ENCODE data around the gene COL1A1.

COL1A1 gene

DNA sequence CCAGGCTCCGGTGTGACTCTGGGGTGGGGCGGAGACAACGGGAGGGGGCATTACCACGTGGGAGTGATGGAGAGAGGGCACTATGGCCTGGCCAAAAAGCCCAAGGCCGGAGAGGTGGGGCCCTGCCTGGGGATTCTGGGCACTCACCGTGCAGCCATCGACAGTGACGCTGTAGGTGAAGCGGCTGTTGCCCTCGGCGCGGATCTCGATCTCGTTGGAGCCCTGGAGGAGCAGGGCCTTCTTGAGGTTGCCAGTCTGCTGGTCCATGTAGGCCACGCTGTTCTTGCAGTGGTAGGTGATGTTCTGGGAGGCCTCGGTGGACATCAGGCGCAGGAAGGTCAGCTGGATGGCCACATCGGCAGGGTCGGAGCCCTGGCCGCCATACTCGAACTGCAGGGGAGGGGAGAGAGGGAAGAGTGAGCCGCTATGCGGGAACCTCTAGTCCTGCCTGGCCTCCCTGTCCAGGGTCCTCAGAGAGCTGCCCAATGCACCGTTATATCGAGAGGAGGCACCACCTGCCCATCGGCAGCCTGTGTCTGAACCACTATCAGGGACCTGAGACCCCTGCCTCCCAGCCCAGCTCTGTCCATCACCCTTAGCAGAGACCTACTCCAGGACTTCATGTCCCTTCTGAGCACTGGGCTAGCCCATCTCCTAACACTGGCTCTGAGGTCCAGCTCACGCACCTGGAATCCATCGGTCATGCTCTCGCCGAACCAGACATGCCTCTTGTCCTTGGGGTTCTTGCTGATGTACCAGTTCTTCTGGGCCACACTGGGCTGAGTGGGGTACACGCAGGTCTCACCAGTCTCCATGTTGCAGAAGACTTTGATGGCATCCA, 15.6 kb downstream of the COL1A1 start:
- DNase-seq = no peak

DNA sequence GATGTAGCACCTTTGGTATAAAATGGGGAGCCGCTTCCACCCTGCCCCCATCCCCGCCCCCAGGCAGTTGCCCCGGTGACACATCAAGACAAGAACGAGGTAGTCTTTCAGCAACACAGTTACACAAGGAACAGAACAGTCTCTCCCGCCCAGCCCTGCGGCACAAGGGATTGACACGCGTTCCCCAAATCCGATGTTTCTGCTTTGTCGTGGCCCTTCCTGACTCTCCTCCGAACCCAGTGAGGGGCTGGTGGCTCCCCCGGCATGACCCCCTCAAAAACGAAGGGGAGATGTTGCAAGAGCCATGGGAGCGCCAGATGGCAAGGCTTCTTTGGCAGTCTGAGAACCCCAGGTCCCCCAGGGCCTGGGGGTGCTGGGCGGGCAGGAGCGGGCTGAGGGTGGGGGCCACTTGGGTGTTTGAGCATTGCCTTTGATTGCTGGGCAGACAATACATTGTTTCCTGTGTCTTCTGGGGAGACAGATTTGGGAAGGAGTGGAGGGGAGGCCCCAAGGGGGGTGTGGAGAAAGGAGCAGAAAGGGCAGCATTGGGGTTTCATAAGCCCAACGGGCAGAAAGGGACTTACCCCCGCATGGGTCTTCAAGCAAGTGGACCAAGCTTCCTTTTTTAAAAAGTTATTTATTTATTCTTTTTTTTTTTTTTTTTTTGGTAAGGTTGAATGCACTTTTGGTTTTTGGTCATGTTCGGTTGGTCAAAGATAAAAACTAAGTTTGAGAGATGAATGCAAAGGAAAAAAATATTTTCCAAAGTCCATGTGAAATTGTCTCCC, 16.6 kb downstream of the COL1A1 start:
- no peak for DNase-seq

DNA sequence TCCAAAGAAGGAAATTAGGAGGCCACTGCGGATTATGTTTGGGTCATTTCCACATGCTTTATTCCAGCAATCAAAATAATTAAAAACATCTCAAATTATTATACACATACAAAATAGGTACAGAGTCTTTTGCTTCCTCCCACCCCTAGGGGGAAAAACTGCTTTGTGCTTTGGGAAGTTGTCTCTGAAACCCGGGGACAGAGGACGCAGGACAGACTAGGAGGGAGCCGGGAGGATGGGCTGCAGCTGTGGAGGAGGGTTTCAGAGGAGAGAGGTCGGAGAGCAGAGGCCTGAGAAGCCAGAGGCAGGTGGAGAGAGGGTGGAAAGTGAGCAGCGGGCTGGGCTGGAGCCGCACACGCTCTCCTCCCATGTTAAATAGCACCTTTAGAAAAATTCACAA, 17.4 kb downstream of the COL1A1 start:
- no peak for DNase-seq

DNA sequence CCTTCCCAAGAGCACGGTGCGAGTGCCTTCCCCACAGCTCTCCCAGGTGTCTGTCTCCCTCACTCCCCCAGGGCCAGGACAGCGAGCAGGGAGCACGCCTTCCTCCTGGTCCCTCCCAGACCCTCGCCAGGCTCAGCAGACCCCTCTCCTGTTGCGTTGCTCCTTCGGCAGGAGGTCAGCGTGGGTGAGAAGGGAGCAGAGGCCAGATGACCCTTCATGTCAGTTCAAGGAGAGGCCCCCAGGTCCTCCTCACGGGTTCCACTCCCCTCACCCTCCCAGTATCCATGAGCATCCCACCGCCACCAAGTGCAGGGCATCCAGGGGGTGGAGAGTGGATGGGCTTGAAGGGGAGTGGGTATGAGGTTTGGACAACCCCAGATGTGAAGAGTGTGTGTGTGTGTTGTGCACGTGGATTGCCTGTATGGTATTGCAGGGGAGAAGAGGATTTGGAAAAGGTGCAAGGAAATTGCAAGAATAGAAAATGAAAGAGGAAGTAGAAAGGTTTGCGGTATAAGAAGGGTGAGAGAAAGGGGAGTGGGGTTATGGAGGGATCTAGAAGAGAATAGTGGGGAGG, 17.9 kb downstream of the COL1A1 start:
- no peak for DNase-seq

DNA sequence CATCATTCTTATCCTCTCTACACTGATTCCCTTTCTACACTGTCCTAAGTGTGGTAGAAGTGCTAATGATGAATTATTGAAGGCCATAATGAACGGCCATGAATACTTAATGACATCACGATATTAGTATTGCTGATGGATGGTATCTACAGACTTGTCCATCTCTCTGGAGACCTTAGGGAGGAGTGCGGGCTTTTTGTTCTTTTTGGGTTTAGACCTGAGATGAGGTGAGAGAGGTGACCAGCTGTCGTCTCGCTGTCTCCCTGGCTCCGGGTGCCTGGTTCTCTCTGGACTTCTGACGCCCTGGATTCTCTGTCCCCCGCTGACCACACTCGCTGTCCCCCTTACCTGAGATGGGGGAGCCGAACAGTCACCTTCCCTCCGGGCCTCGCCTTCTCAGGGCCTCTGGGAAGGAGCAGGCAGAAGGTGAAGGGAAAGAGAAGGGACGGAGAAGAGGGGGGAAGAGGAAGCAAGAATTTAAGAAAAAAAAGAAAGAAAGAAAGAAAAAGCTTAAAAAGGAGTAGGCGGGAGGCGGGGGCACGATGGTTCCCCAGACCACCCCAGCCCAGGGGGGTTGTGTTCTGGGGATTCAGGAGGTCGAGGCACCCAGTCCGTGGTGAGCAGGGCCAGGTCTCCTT, 18.5 kb downstream of the COL1A1 start:
- DNase-seq = no peak

DNA sequence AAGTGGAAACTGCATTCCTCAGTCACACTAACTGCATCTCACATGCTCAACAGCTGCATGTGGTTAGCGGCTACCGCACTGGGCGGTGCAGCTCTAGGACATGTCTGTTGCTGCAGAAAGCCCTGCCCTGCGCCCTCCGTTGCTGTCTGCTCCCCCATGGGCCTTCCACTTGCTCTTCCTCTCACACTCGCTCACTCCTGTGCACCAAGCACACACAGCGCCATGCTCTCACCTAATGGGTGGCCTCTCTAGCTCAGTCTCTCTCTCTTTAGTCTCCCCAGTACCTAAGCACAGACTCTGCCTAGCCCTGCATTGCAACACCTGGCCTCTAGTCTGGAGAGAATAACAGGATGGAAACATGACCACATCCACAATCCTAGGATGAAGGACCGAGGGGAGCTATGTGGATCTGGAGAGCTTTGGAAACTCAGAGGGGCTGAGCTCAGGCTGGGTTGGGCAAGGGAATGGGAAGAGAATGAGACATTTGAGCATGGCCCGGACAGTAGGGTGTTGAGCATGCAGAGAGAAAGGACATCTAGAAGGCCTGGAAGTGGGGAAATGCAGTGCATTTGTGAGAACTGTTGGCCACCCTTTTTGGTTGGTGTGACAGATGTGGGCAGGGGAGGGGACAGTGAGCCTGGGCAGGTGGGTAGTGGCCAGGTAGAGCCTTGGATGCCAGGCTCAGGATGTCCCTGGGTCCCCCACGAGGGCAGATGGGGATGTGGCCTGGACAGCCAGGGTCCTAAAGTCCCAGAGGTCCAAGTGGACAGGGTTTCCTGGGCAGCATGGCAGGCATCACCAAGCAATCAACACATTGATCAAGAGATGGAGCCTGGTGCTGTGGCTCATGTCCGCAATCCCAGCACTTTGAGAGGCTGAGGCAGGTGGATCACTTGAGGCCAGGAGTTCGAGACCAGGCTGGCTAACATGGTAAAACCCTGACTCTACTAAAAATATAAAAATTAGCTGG, 19.6 kb downstream of the COL1A1 start:
- no peak for DNase-seq

DNA sequence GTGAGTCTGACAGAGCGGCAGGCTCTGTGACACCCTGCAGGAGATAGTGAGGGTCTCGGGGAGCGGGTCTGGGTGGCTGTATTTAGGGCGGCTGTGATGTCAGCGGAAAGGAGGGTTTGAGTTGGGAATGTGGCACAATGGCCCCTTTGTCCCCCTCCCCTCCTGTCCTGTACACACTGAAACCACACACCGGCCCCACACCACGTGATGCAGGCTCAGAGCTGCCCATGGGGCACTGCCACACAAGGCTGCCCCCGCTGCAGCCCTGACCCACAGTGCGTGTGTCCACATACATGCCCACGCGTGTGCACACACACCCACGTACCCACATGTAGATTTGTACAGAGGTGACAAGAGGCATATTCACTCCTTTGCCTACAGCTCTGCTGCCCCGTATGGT, 20.3 kb downstream of the COL1A1 start:
- no peak for DNase-seq

DNA sequence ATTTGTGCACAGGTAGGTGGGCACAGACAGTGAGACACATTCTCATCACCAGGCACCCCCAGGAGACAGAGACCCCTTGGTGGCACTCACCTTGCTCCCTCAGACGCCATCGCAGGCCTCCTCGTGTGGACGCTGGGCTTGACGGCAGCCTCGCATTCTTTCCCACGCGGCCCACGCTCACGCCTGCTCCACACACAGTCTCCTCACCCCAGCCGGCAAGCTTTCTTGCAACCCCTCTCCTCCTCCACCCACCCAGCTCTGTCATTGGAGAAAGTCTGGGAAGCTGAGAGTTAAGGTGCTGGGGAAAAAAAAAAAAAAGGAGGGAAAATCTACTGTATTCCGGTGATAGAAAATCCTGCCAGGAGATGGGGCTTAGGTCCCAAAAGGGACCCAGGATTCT, 20.8 kb downstream of the COL1A1 start:
- DNase-seq = no peak

DNA sequence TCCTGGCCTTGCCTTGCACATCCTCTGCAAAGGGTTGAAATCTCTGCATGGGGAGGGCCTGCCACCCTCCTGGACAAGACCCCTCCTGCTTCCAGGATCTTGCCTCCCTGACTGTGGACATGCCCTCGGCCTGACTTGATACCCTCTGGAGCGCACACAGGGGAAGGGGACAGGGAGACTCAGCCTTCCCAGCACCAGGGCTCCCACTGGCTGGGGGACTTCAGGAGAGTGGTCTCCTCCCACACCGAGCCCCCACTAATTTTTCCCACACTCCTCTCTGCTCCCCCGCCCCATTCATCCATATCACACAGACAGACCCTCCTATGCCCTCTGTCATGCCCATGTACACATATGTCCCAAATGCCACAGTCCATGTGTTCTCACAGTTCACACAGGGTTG, 21.3 kb downstream of the COL1A1 start:
- no peak for DNase-seq

DNA sequence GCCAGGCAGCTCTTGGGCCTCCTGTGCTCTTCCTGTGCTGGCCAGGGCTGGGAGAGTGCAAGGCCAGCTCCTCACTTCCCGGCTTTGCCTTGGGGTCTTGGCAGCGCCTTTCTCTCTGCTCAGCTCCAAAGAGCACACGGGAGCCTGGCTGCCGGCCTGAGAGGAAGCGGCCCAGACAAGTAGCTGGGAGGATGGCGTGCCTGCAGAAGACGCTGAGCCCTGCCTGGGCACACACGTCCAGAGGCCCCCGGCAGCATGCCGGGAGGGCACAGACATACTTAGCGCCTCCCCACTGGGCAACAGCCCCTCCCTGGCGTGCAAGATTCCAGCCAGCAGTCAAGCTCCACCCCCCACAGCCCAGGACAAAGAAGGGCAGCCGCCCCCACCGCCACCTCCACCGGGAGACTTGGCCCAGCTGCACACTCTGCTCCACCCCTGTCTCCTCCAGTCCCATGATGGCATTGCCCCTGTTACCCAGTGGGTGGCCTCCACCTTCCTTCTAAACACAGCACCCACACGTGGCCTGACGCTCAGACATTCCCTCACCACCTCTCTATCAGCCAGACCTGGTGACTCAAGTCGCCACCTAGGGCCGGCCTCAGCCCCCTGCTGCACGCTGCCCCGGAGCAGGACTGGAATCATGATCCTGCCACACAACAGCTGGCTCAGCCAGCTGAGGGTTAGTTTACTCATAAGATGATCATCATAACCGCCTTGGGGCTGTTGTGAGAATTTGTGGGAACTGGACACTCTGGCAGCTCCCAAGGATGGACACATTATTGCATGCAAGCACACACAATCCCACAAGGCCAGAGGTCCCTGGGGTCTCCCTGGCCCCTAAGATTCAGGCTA, 23.2 kb downstream of the COL1A1 start:
- no peak for DNase-seq

DNA sequence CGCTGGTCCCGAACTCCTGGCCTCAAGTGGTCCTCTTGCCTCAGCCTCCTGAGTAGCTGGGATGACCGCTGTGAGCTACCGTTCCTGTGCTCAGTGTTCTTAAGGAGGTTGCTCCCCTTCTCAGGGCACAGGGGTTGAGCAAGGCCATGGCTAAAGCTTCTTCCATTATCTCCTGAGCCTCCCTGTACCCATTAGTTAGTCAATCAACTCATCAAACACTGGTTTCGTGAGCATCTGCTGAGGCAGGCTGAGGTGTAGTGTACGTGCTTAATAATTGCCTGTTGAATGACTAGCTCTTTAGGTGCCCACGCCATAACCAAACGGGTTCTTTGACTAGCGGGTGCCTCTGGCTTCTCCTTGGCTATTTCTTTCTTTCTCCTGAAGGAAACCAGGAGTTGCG, 24.0 kb downstream of the COL1A1 start:
- DNase-seq = no peak

DNA sequence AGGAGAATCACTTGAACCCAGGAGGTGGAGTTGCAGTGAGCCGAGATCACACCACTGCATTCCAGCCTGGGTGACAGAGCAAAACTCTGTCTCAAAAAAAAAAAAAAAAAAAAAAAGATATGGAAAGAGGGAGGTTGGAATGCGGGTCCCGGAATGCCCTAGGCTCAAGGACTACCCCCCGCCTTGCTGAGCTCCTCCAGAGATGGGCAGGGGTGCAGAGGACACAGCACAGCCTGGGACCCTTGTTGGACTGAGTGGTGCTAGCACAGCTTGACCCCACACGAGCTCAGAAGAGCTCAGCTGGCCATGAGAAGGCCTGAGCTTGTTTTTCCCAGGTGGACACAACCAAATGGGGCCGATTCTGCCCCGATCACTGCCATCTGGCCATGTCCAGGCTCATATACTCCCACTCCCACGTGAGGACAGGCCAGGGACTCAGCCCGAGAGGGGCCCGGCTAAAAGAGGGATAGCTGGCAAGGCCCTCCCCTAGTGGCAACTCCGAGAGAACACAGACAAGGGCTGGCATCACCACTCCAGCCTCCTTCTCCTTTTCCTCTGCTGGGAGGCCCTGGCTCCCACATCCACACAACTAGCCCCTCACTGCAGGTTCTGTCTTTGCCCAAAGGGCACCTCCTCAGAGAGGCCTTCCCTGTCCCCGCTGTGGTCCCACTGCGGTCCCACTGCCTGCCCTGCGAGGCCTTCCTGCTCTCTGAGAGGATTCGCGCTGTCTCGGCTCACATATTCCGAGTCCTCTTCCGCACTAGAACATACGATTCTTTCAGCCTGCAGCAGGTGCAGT, 24.7 kb downstream of the COL1A1 start:
- no peak for DNase-seq

DNA sequence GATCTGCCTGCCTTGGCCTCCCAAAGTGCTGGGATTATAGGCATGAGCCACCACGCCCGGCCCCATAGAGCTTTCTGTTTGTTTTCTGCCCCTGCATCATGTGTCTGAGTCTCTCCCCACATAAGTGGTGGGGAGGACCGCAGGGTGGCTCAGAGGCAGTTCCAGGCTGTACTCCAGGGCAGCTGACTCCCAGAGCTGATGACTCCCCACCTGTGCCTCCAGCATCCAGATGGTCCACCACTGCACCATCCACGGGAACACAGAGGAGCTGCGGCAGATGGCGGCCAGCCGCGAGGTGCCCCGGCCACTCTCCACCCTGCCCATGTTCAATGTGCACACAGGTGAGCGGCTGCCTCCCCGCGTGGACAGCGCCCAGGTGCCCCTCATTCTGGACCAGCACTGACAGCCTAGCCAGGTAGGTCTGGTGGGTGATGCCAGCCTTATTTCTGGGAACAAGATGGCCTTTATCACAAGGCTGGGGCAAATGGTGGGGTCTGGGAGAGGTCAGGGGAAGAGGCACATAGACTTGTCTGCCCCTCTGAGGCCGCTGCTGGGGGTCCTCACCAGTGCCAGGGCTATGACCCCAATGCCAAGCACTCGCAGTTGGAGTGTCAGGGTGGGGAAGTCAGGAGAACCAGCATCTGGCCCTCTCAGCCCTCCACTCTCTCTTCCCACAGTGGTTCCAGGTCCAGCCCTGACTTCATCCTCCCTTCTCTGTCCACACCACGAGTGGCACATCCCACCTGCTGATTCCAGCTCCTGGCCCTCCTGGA, 26.2 kb downstream of the COL1A1 start:
- DNase-seq = no peak

DNA sequence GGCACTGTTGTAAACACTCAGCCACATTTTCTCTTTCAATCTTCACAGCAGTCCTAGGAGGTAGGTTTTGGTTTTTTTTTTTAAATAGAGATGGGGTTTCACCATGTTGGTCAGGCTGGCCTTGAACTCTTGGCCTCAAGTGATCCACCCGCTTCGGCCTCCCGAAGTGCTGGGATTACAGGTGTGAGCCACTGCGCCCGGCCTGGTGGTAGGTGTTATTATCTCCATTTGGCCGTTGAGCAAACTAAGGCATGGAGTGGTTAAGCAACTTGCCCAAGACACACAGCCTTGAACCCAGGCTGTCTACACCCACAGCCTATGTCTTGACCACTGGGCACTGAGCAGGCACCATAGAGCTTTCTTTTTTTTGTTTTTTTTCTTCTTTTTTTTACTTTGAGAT, 27.0 kb downstream of the COL1A1 start:
- no peak for DNase-seq

DNA sequence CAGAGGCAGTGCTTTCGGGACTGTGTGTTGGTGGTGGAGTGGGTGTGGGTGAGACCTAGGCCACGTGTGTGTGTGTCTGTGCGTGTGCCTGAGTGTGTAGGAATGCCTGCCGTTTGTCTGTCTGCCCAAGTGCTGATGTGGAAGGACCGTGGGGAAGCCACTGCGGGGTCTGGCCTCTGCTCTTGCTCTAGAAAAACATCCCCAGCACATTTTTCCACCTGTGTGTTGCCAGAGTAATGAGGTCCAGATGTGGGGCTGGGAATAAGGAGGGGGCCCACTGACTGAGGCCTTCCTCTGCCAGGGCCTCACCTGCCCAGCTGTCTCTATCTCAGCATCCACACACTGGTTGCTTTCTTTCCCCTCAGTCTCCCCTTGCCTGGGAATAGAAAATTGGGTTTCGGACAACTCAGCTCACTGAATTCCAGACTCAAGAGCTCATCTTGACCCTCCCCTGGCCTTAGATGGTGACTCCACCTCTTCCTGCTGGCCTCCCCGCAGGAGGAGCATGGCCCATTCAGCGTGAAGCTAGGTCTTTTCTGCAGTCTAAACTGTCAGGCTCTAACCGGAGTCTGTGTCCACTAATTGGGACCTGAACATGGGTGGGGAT, 28.0 kb downstream of the COL1A1 start:
- no peak for DNase-seq

DNA sequence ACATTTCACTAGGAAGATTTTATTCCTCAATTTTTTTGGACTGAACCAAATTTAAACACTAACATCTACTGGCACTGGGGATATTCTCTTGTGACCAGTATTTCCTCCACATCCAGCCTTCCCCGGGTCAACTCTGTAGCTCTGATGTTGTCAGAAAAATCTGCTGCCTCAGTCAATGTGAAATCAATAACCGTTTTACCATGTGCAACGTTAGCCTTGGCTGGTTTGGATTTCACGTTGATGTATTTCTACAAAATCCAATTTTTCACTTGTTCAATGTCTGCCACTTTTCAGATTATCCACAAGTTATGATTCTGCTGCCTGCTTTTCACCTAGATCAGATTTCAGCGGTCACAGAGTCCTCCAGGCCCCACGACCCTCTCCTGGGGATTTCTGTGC, 28.5 kb downstream of the COL1A1 start:
- DNase-seq = no peak

DNA sequence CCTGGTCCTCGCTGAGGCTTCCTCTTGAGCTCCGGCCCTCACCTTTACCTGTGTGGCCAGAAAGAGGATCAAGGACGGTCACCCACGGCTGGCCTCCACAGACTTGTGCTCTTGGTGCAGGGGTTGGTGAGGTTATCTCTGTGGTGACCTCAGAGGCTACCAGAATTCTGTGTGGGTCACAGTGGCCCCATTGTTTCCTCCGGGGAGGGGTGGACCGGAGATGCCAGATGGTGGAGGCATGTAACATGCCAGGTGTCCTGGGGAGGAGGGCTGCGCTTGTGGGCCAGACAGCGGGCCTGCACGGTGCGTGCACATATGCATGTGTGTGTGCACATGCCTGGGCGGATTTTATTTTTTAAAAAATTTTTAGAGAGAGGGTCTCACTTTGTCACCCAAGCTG, 29.3 kb downstream of the COL1A1 start:
- DNase-seq = no peak

DNA sequence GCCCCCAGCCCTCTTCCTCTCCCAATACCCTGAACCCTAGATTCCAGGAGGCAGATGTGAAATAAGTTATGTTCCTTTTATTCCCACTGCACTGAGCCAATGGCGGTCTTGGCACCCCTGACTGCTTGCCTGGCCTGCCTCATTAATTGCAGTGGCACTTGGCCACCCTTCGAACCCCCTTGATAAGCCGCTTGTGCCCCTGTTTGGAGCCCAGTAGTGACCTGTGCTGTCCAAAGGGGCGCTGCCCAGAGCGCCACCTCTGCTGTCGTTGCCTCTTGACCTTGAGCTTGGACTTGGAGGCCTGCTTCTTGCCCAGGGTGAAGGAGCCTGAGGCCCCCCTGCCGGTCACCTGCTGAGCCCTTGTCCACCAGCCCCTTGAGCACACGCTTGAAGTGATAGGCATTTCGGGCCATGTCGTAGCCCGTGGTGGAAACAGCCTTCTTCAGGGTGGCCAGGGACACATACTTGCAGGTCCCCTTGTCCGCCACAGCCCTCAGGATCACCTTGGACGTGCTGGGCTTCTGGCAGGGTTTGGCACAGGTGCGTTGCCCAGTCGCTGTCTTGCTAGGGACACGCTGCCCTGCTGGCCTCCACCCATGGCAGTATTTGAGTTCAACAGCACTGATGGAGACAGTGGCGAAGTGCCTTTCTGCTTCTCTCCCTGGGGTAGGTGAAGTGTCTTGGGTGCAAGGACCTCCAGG, 29.9 kb downstream of the COL1A1 start:
- no peak for DNase-seq
